ENCODE results near the gene DNAJC22. TPM values are rescaled to one million over a fixed set of nuclear protein-coding genes. Genes with fewer than 3 reads are reported as not detected.

DNAJC22 gene
- total RNA-seq, 1 experiment from 2014 or later: 27.7 TPM

DNA sequence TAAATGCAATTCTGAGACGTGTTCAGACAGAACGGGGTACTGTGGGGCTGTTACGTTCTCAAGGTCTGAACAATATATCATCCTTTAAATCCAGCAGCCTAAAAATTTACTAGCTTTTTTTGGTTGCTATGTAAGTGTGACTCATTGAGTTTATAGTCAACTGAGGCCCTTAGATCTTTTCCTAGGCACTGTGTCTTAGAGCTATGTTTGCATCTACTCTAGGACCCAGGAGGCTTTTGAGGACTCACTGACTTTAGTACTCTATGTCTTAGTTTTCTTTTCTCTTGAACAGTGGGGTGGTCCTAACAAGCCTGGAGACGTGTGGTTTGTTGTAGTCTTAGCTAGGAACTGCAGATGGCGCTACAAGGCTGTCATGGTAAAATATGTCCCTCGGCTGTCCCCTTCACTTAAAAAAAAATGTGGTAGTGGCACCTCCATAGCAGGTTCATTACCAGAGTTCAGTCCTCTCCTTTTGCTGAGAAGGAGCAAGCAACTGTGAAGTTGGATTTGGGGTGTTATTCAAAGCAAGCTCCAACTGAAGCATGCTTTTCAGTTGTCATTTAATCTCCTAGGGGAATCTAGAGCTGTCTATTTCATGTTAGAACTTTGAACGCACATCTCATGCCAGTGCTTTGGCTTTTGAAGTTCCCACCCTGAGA is 11.9 kb downstream of the DNAJC22 start:
- no peaks in the 10 kb centered on the region for H3K36me3 ChIP-seq (ENCODE audit: control insufficient read depth in 1 of 2, insufficient read depth in 2 of 2, low read length in 2 of 2)
- TF ChIP-seq ZNF274 (IDR thresholded peaks at IDR 0.05; ENCODE audit: low read depth, low read length) (no peak), YY1 (IDR thresholded peaks at IDR 0.05; ENCODE audit: extremely low read depth, insufficient replicate concordance, low read depth, low read length) (peak; percentile 24), RAD21 (IDR thresholded peaks at IDR 0.05; ENCODE audit: low read depth) (peak; percentile 98)
- TF ChIP-seq, protein P1, sequence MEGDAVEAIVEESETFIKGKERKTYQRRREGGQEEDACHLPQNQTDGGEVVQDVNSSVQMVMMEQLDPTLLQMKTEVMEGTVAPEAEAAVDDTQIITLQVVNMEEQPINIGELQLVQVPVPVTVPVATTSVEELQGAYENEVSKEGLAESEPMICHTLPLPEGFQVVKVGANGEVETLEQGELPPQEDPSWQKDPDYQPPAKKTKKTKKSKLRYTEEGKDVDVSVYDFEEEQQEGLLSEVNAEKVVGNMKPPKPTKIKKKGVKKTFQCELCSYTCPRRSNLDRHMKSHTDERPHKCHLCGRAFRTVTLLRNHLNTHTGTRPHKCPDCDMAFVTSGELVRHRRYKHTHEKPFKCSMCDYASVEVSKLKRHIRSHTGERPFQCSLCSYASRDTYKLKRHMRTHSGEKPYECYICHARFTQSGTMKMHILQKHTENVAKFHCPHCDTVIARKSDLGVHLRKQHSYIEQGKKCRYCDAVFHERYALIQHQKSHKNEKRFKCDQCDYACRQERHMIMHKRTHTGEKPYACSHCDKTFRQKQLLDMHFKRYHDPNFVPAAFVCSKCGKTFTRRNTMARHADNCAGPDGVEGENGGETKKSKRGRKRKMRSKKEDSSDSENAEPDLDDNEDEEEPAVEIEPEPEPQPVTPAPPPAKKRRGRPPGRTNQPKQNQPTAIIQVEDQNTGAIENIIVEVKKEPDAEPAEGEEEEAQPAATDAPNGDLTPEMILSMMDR (IDR thresholded peaks at IDR 0.05 in 2 of 3, conservative IDR thresholded peaks at IDR 0.05 in 1 of 3; ENCODE audit: borderline replicate concordance in 1 of 3, insufficient read depth in 1 of 3, low read depth in 2 of 3, low read length in 2 of 3): peak; percentile 83 to 97 (median 92)
- intact Hi-C loops (cut with micrococcal nuclease): loop anchor here (1.0 to 5.0 kb wide), 4 partner anchors 156 to 222 kb away; partner anchors contain the start of gene MCRS1
- H3K4me1 ChIP-seq (ENCODE audit: control insufficient read depth in 1 of 2, insufficient read depth in 2 of 2, low read length in 2 of 2): peaks cover 30 to 35% of the 10 kb centered on the region in 2 experiments
- H3K79me2 ChIP-seq (ENCODE audit: insufficient read depth, low read length): no peaks in the 10 kb centered on the region
- H3K9ac ChIP-seq (ENCODE audit: low read length): peak overlapping the region; percentile 8; the same call in 1 of the 2 replicates
- ATAC-seq: peak; percentile 89
- H3K27me3 ChIP-seq (ENCODE audit: insufficient read depth, low read length): no peaks in the 10 kb centered on the region
- H3K4me3 ChIP-seq (replicated peaks in 1 of 2; ENCODE audit: low read depth in 1 of 2, low read length in 2 of 2): peak overlapping the region in 1 of 2 experiments; percentile 12; a peak in 1 of 4 replicates
- DNase-seq (ENCODE audit: low read depth, low spot score): peak; percentile 84
- peak overlapping the region; percentile 54 for H3K4me2 ChIP-seq (ENCODE audit: low read length)
- BruUV-seq (replicated peaks): no TSS peak
- ChIA-PET POLR2A (interaction anchor here (0.8 to 3.5 kb wide), 11 partner anchors 8 to 408 kb away, joined by 3 to 23 read pairs (median 4); partner anchors contain the start of genes DNAJC22, SPATS2 and TUBA1B), CTCF (interaction anchor here (0.6 to 6.9 kb wide), 43 partner anchors 8 to 470 kb away, joined by 3 to 261 read pairs (median 5); partner anchors contain the start of genes DNAJC22, KCNH3, NCKAP5L and PRPF40B), RAD21 (ENCODE audit: low non-redundant PET in 1 of 2, low total read pairs in 2 of 2, uncharacterized antibody in 2 of 2, unreplicated experiment in 2 of 2) (interaction anchor here (0.5 to 3.5 kb wide), 23 partner anchors 8 to 222 kb away, joined by 3 to 33 read pairs (median 4); partner anchors contain the start of gene SPATS2 (in 2 of the 2))
- H3K9me3 ChIP-seq (ENCODE audit: control insufficient read depth in 1 of 2, insufficient read depth in 1 of 2, low read depth in 1 of 2, low read length in 2 of 2): no peaks in the 10 kb centered on the region
- no peaks in the 10 kb centered on the region for H4K20me1 ChIP-seq (ENCODE audit: insufficient read depth)
- peak overlapping the region; percentile 38; the same call in 1 of the 2 replicates for H3K27ac ChIP-seq (ENCODE audit: low read depth, low read length)
- no peaks in the 10 kb centered on the region for H3K9me2 ChIP-seq (ENCODE audit: insufficient read depth)
- peak overlapping the region; percentile 34 for H2AFZ ChIP-seq (ENCODE audit: low read depth, low read length, poor library complexity, severe bottlenecking)
